Epidermal melanocyte (primary cell): ENCODE results near the gene MACROD2.

Source experiments
- DNase-seq: peaks from one replicate; pipeline ENCODE4 v3.0.0; 2011; ENCODE audit warnings: low spot score; ENCODE audit not compliant: insufficient read length

MACROD2 gene

DNA sequence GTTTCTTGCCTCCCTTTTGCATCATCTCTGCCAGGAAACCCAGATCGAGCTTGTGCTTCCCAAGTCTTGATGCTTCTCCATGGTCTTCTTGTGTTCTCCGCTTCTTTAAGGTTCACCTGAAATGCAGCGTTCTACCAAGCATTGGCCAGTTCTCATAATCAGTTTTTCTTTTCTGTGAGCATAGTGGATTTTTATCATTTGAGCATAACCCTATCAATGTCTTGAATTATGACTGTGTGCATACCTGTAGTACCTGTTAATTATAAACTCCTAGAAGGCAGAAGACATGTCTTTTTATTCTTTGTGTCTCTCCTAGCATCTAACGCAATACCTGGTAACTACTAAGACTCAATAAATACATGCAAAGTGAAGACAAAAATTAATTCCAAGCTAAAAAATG, 1146.5 kb downstream of the MACROD2 start:
- DNase-seq = no peak

DNA sequence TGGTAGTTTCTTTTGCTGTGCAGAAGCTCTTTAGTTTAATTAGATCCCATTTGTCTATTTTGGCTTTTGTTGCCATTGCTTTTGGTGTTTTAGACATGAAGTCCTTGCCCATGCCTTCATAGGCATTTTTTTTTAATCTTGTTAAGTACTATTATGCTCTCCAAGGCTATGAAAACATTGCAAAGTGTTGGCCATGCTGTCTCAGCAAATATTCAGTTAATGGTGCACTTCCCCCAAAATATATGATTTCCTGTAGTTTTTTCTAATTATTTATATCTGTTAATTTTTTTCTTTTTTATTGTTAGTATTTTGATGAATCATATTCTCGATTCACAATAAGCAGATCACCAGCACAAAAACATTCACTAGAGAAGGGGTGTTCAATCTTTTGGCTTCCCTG, 1148.2 kb downstream of the MACROD2 start:
- no peak for DNase-seq

DNA sequence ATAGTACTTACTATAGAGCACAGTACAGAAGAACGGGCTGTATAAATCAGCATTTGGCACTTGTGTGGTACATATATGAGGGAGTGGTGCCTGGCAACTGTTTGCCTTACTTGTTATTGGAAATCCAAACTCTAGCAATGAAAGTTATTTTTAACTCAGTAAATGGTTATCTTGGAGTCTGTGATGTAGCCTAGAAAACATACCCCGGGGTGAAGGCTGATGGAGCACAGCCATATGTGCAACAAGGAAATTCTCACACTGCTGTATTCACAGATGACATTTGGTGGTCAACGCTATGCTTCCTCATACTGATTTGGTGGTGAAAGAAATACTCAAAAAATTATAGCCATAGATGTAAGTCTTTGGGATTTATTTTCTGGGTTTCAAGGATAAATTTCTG, 1149.6 kb downstream of the MACROD2 start:
- no peak for DNase-seq

DNA sequence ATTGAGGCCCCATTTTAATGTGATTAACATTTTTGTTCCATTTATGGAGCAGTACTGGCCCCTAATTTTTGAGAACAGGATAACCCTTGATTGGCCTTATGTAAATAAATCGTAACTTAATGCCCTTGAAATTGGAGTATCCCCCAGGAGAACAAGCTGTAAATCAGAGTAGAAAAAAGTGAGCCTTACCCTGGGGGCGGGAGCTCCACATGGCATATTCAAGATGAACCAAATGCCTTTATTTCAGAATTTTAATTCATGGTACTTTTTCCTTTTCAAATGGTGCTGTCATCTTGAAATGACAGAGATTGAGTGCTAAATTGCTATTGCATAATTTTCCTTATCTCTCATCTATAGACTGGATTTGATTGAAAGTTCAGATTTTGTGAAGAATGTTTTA, 1151.6 kb downstream of the MACROD2 start:
- DNase-seq = no peak

DNA sequence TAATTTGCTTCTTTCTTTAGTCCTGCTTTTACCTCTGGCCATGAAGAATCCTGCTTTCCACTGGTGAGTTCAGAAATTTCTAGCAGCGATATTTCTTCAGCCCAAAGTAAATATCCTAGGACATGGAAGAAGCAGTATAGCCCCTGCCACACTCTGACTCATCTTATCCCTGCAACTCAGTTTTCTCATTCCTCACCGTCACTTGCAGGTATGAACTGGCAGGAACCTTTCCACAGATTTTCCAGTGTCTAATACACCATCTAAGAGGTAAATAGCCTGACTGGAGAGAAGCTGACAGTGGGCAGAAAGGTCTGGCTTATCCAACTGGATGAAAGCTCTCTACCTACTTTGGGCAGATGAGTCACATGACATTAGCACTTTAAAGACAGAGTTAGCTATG, 1158.8 kb downstream of the MACROD2 start:
- DNase-seq = no peak

DNA sequence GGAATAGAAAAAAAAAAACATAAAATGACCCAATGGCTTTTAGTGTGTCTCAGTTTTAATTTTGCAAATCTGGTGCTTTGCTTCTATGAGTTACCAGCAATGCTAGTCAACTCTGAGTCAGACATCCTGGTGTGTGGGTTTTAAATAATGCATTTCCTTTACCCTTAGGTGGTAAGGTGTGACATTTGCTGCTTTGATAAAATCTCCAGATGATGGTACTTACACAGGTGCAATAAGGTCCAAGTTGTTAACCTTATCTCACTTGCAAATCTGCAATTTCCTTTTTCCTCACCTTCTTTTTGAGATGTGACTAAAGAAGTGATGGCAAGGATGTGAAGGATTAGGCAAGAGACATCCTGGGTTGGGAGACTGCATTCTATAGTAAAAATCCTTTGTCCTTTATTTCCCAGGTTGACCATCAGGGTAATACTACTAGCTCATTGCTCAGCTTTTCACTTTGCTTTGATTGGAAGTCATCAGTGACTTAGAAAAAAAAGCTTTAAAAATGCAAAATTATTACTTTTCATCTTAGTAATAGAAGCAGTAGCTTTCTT, 1160.6 kb downstream of the MACROD2 start:
- DNase-seq = no peak

DNA sequence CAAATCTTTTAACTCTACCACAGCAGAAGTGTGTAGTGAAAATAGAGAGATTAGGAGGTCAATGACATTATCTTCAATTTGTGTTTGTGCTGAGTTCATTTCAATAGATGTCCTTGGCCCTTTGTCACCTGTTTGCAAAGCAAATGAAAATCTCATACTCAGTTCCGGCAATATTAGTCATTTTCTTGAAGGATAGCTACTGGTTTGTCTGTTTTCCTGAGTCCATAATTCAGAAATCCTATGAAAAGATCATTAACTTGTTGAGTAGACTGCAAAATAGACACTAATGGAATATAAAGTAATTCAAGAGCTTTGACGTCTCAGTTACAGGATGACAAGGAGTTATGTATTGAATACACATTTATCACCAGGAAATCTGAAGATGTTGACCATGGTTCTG, 1163.2 kb downstream of the MACROD2 start:
- DNase-seq = no peak

DNA sequence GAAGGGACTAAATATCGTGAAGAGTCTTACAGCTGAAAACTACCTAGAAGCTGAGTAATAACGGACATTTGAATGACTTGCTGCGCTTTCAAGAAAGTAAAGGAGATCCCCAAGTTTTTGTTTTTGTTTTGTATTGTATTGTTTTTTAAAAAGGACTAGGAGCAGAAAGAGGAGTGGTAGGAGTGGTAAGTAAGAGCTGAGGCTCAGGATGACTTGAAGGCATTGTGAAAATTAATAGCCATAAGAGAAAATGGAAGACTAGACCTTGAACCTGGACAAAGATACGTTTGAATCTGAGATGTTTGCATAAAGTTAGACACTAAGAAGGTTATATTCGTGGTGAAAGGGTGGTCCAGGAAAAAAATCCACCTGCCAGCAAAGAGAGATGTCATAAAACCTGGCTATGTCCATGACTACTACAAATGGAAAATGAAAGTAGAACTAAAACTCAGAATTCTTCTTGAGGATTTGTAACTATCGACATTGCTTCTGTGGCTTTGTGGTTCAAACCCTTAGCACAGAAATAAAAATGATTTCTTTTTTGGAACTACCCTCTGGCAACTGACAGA, 1166.8 kb downstream of the MACROD2 start:
- DNase-seq = no peak

DNA sequence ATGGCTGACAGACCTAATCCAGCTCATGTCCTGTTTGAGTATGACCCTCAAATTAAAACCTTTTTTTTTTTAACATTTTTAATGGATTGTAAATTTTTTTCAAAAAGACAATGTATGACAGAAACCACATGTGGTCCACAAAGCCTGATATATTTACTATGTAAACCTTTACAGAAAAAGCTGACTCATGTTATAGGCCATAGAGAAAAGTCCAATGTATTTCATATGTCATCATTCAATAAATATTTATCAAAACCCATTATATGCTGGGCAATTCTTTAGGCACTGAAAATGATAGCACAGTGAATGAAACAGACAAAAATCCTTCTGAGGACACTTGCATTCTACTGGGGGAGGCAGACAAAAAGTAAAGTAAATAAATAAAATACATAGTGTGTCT, 1168.3 kb downstream of the MACROD2 start:
- no peak for DNase-seq

DNA sequence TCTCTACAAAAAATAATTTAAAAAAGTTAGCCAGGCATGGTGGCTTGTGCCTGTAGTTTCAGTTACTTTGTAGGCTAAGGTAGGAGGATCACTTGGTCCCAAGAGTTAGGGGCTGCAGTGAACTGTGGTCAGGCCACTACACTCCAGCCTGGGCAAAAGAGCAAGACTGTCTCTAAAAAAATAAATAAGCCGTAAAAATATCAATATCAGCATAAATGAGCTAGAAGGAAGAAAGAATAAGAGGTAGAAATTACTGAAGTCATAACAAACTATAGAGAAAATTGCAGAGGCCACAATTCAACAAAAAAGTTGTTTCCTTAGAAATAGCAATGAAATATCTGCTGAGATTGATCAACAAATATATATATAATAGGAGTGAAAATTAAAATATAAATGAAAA, 1169.4 kb downstream of the MACROD2 start:
- no peak for DNase-seq

DNA sequence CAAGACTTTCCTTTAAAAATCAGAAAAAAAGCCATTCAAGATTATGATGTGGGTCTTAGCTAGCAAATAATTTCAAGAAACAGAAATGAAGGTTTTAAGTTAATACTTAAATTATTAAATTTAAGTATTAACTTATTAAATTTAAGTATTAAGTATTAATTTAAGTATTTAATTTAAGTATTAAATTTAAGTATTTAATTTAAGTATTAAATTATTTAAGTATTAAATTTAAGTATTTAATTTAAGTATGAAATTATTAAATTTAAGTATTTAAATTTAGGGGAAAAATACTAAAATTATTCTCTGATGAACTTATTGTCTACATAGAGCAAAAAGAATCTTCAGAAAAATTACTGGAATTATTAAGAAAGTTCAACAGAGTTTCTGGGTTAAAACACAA, 1171.4 kb downstream of the MACROD2 start:
- no peak for DNase-seq

DNA sequence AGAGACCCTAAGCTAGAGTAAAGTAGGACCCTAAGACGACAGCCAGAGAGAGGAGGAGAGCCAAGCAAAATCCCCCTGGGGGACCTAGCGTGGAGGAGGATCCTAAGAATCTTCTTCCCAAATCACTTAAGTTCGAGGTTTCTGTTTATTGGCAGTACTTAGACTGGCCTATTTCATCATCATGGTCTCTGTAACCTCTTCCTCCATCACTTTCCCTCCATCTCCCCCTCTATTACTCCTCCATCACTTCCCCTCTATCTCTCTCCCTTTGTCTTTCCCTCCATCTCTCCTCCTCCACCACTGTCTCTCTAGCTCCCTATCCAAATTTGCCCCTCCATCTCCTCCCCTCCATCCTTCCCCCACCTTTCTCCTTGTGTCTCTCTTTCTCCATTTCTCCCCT, 1175.7 kb downstream of the MACROD2 start:
- no peak for DNase-seq

DNA sequence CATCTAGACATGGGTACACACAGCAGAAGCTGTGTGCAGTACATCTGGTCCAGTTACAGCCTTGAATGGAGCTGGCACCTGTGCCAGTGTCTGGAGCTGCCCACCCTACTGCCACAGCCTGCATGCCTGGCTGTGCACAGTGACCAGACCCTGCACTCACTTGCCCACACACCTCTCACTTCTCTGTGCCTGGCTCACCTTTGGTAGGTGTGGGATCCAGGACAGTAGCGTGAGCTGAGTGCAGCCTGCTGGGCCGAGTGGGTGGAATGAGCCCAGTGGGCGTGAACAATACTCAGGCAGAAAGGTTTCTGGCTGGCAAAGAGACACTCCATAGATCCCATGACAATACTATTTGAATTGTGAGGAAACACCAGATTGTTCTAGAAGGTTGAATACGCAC, 1181.6 kb downstream of the MACROD2 start:
- no peak for DNase-seq

DNA sequence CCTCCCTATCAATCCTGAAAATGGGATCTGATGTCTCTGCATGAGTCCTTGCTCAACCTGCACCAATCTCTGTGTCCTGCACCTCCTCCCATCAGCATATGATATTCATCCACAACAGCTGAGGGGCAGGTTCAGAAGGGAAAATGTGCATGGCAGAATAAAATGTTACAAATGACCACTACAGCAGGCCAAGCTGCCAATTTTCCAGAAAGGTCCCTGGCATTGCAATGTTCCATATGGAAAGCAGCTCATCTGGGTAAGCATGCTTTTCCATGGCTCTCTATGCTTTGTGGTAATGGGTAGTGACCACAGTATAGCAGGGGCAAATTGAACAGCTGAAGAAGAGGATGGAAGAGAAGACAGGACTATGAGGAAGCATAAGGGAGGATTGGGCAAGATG, 1183.3 kb downstream of the MACROD2 start:
- no peak for DNase-seq

DNA sequence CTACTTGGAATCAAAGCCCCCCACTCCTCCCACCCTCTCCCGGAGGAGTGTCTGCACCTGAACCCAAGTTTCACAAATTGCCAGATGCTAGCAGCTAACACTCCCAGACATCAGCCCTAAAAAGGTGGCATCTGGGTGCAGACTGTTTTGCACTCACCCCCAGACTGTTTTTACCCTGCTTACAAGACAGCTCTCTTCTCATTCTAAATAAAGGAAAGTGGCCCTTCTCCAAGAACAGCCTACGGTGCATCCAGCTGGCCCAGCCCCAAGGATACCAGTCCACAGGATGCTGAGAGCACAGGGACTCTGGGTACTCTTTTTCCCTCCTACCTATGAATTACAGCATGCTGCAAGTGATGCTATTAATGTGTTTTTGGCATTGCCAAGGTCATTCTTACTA, 1184.1 kb downstream of the MACROD2 start:
- DNase-seq = no peak

DNA sequence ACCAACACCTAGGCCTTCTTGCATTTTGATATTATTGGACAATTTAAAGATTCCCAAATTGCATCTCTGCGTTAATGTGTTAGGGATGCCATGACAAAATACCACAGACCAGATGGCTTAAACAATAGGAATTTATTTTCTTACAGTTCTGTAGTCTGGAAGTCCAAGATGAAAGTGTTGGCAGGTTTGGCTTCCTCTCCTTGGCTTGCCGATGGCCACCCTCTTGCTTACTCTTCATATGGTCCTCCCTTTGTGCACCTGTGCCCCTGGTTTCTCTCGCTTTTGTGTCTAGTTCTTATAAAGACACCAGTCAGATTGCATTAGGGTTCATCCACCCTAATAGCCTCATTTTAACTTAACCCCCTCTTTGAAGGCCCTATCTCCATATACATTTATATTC, 1184.5 kb downstream of the MACROD2 start:
- no peak for DNase-seq

DNA sequence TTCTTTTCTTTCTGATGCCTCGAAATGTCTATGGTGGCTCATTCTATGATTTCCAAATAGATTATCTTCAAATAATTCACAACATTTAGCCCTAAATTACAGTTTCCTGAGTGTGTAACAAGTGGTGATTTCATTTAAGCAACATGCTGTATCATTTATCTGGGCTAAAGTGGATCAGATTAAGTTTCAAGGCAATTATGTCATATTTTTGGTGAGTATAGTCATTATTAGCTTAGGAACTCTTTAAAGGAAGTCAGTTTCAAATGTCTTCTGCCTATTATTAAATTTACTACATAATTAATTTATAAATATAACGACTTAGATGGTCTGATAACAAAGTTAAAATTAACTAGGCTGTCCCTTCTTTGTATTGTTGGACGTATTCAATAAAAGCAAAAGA, 1190.0 kb downstream of the MACROD2 start:
- DNase-seq = no peak

DNA sequence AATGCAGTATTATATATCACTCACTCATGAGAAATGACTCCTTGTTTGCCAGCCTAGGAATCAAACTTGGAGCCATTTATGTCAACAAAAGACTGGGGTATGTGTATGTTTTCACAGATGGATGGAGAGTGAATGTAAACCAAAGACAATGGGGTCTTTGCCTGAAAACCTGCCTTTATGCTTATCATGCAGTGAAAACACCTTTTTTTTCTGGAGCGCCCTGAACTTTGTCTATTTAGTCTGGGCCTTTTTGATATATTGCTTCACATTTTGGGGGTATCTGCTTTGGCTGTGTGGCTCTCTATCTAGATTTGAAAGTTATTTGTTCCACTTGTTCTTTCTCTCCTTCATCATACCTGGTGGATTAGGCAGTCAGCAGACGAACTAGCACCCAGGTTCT, 1190.6 kb downstream of the MACROD2 start:
- no peak for DNase-seq

DNA sequence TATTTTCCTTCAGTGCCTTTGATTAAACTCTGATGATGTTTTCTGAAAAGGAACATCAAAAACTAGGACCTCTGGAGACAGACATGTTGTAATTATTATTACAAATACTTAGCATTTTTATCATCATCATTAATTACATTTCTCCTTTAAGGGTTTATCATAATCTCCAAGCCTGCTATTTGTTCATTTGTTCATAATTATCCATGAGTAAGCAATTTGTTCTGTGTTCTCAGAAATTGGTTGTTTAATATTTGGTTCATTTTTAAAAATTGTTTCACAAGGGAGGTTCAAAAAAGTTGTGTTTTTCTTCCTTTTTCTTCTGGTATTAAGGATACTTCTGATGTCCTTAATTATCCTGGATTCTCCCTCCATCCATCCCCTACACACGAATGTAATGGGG, 1192.3 kb downstream of the MACROD2 start:
- DNase-seq = no peak

DNA sequence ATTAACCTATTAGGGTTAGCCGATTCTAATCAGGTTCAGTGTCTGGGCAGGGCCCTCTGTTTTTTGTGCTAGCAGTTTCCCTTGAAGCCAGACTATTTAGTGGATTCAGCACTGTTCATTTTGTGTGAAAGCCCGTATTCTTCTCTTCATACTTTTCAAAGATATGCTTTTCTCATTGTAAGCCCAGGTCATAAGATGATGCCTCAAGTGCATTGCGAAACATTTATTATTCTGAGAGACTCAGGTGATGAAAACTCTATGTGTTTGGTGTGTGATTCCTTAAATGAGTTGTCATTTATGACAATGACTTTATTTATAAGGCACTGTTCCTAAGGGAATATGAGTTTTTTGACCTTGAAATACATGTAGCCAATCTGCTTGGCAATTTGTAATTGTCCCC, 1193.1 kb downstream of the MACROD2 start:
- no peak for DNase-seq

DNA sequence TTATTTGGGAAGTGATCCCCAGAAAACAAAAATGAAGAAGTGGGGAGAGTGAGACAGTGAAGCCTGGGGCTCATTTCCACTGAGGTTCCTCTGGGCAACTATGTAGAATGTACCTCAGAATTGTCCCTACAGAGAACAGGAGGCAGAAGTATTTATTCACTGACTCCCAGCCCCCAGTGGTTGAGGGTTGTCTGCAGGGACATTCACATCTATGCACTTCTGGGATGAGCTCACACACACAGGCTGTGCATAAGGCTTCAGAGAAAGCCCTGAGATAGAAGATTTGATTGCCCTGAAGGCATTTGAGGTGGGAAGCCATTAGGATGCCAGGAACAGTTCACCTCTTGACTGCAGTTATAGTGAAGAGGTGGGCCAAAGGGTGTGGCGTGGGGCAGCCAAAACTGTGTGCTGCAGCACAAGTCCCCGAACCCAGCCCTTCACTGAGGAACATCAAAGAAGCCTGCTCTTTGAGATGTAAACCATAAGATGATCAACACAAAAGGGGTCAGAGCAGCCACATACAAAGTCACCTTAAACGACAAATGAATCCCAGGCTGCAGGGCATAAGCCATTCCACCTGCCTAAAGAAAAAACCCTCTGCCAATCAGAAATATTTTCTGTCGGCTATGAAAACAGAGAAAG, 1195.9 kb downstream of the MACROD2 start:
- no peak for DNase-seq

DNA sequence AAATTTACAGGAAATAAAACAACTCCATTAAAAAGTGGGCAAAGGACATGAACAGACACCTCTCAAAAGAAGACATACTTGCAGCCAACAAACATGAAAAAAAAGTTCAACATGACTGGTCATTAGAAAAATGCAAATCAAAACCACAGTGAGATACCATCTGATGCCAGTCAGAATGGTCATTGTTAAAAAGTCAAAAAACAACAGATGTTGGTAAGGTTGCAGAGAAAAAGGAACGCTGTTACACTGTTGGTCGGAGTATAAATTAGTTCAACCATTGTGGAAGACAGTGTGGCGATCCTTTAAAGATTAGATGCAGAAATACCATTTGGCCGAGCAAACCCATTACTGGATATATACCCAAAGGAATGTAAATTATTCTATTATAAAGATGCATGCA, 1200.1 kb downstream of the MACROD2 start:
- no peak for DNase-seq

DNA sequence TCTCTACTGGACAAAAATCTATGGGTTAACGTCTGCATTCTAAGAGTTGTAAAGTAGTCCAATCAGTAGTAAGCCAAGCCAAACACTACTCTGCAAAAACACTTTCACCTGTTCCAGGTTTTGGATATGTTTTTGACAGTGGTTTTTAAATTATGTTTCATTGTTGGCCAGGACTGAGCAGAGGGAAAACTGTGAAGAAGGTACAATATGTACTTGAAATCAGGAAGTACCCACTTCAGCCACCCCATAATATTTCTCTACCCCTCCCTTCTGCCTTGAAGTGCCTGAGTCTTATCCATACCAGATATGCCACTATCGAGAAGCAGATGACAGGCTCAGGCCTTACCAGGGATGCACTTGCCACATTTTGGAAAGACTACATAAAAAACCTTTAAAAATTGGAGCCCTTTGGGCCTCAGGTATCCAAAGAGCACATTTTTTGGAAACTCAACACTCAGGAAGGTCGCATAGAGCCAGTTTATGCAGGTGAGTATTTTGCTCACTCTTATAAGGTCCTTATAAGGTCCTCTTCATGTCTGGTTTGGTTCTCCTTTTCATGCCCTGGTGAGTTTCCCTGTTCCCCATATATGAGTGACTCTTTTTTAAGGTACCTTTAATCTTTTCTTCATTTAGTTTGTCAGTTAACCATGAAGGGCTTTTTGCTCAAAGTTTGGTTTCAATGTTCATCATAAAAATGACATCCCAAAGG, 1201.4 kb downstream of the MACROD2 start:
- DNase-seq = no peak
